Loucy (cell line): ENCODE measurements around the gene FIGN.

Experiments used
- H2AFZ ChIP-seq: fragments of 200-600 bp; sonication (generic); 2 replicates; pipeline ENCODE4 v1.6.0; 2016; ENCODE audit warnings: antibody characterized with exemption, mild to moderate bottlenecking, low read length, moderate library complexity
- H3F3A ChIP-seq: fragments of 200-600 bp; 2 replicates; pipeline ENCODE4 v1.6.0; 2016; ENCODE audit warnings: antibody characterized with exemption, low read depth, mild to moderate bottlenecking
- H3K27me3 ChIP-seq: fragments of 200-600 bp; sonication (generic); 2 replicates; pipeline ENCODE4 v1.6.1; 2014; ENCODE audit warnings: low read length, mild to moderate bottlenecking; ENCODE audit not compliant: insufficient read depth, poor library complexity, severe bottlenecking
- H3K36me3 ChIP-seq: fragments of 200-600 bp; sonication (generic); 2 replicates; pipeline ENCODE4 v1.6.1; 2016; ENCODE audit warnings: low read length; ENCODE audit not compliant: insufficient read depth
- H3K4me1 ChIP-seq: fragments of 200-600 bp; sonication (generic); 2 replicates; pipeline ENCODE4 v1.5.1; 2014; ENCODE audit warnings: low read length, mild to moderate bottlenecking; ENCODE audit not compliant: insufficient read depth, poor library complexity, severe bottlenecking
- H3K4me2 ChIP-seq: fragments of 200-600 bp; sonication (generic); 2 replicates; pipeline ENCODE4 v1.6.0; 2014; ENCODE audit warnings: antibody characterized with exemption, low read length, low read depth, mild to moderate bottlenecking; ENCODE audit not compliant: poor library complexity, severe bottlenecking
- H3K4me3 ChIP-seq: fragments of 200-600 bp; sonication (generic); 2 replicates; pipeline ENCODE4 v1.5.1; 2014; ENCODE audit warnings: low read length, mild to moderate bottlenecking, mixed read lengths; ENCODE audit not compliant: poor library complexity, severe bottlenecking
- H3K79me2 ChIP-seq: fragments of 200-600 bp; sonication (generic); 2 replicates; pipeline ENCODE4 v1.6.1; 2014; ENCODE audit warnings: low read length; ENCODE audit not compliant: insufficient read depth
- H3K9ac ChIP-seq: fragments of 200-600 bp; sonication (generic); 2 replicates; pipeline ENCODE4 v1.6.0; 2014; ENCODE audit warnings: mild to moderate bottlenecking, low read depth, low read length, moderate library complexity; ENCODE audit not compliant: poor library complexity, severe bottlenecking
- H3K9me2 ChIP-seq: fragments of 200-600 bp; sonication (generic); replicated peaks from 2 replicates; pipeline ENCODE4 v1.6.1; 2016; ENCODE audit warnings: low read depth, low read length, mixed read lengths
- H3K9me3 ChIP-seq: fragments of 200-600 bp; sonication (generic); 2 replicates; pipeline ENCODE4 v1.6.1; 2014; ENCODE audit warnings: mild to moderate bottlenecking, antibody characterized with exemption, low read length, low read depth; ENCODE audit not compliant: insufficient read depth
- H4K20me1 ChIP-seq: fragments of 200-600 bp; sonication (generic); 2 replicates; pipeline ENCODE4 v1.6.0; 2014; ENCODE audit warnings: antibody characterized with exemption, low read length, mild to moderate bottlenecking; ENCODE audit not compliant: insufficient read depth, poor library complexity, severe bottlenecking
- CTCF ChIP-seq: fragments of 200-600 bp; sonication (generic); conservative IDR thresholded peaks from 2 replicates; pipeline ENCODE4 v1.5.1; 2014; ENCODE audit warnings: mild to moderate bottlenecking, antibody characterized with exemption, low read length
- EZH2phosphoT487 ChIP-seq: fragments of 200-600 bp; IDR thresholded peaks from 2 replicates; pipeline ENCODE4 v1.6.1; 2018; ENCODE audit warnings: antibody characterized with exemption, mild to moderate bottlenecking, moderate library complexity, borderline replicate concordance

Gene FIGN

DNA sequence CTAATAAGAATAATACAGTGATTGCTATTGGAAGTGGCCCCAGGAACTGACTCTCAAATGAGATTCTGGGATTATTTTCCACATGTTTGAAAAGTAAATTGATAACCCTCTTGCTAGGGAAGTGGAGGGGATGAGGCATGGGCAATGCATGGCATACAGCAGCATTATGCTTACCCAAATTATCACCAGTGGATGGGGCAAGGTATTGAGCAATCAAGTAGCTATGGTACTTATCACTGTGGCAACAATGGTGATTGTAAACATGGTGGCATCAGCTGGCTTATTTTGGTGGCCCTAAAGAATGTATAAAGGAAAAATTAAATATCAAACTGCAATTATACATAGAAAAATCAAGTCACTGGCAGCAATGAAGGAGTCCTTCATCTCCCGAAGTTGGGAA is 155.1 kb downstream of the FIGN start:
- no peak overlapping the region for H3K4me2 ChIP-seq
- H4K20me1 ChIP-seq, result no peaks in the 10 kb centered on the region
- H3K4me3 ChIP-seq, result no peak overlapping the region
- no peaks in the 10 kb centered on the region for H3K9me3 ChIP-seq
- H3K9ac ChIP-seq, result no peak overlapping the region
- TF ChIP-seq EZH2phosphoT487, result no peak
- no peak for TF ChIP-seq CTCF
- H3K36me3 ChIP-seq, result no peaks in the 10 kb centered on the region
- H3K4me1 ChIP-seq, result no peaks in the 10 kb centered on the region
- no peaks in the 10 kb centered on the region for H3K79me2 ChIP-seq
- H3K9me2 ChIP-seq, result no peaks in the 10 kb centered on the region
- no peaks in the 10 kb centered on the region for H3F3A ChIP-seq
- no peak overlapping the region for H2AFZ ChIP-seq
- H3K27me3 ChIP-seq, result no peaks in the 10 kb centered on the region

GRCh38 chr2:163574309-163574708 is 161.5 kb downstream of the FIGN start:
- H4K20me1 ChIP-seq, result no peaks in the 10 kb centered on the region
- TF ChIP-seq EZH2phosphoT487 (no peak), CTCF (no peak)
- H3K9me3 ChIP-seq, result no peaks in the 10 kb centered on the region

DNA sequence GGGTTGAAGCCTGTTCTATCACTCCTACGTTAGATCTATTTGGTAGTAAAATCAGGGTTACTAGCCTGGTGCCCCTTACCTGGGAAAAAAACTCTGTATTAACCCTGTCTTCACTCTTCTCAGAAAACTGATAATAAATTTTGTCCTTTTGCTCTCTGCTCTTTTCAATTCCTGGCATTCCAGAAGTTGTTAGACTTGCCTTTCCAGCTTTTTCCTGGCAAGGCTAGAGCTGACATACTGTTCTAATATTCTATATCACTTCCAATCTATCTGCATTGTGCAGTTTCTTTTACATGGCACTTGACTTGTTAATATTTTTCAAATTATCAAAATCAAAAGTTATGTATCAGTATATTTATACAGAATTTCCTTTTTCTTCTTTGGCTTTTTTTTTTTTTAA is 162.2 kb downstream of the FIGN start:
- no peaks in the 10 kb centered on the region for H4K20me1 ChIP-seq

More at GRCh38 chr2:163574309-163574708, 161.5 kb downstream of the FIGN start:
- Histone ChIP-seq H3K4me2 (no peak overlapping the region), H3K9ac (no peak overlapping the region), H3K4me1 (no peaks in the 10 kb centered on the region), H2AFZ (no peak overlapping the region), H3K9me2 (no peaks in the 10 kb centered on the region), H3K4me3 (no peak overlapping the region), H3K27me3 (no peaks in the 10 kb centered on the region), H3F3A (no peaks in the 10 kb centered on the region), H3K79me2 (no peaks in the 10 kb centered on the region), H3K36me3 (no peaks in the 10 kb centered on the region)

More for the DNA sequence above, 162.2 kb downstream of the FIGN start:
- TF ChIP-seq CTCF, result no peak
- Histone ChIP-seq H3K4me1 (no peaks in the 10 kb centered on the region), H3K9ac (no peak overlapping the region), H3K4me3 (no peak overlapping the region), H3K9me2 (no peaks in the 10 kb centered on the region), H3K4me2 (no peak overlapping the region), H3K79me2 (no peaks in the 10 kb centered on the region), H3K36me3 (no peaks in the 10 kb centered on the region), H3F3A (no peaks in the 10 kb centered on the region), H2AFZ (no peak overlapping the region), H3K9me3 (no peaks in the 10 kb centered on the region), H3K27me3 (no peaks in the 10 kb centered on the region)
